K562 (cell line): ENCODE data around the gene PCBP2. TPM values are rescaled to one million over a fixed set of nuclear protein-coding genes. Genes with fewer than 3 reads are reported as not detected.

Source experiments
- ARNT ChIP-seq, 2 experiments: fragments of 450-650 bp; IDR thresholded peaks; 2 replicates each; pipeline ENCODE4 v1.6.1; 2016; ENCODE audit warnings: mild to moderate bottlenecking in 1 of 2
- EP300 ChIP-seq: IDR thresholded peaks from 2 replicates; pipeline ENCODE4 v1.6.1; 2012; ENCODE audit warnings: low read length, improper control_type of control experiment
- LCOR ChIP-seq: sonication (generic); formaldehyde crosslinking; IDR thresholded peaks from 2 replicates; pipeline ENCODE4 v1.8.0; 2022; ENCODE audit warnings: mild to moderate bottlenecking, missing genetic modification reagents
- SETDB1 ChIP-seq: IDR thresholded peaks from one replicate; pipeline ENCODE4 v1.6.1; 2012; ENCODE audit warnings: low read length, control low read depth, inconsistent platforms
- SMARCA4 ChIP-seq: fragments of 450-650 bp; IDR thresholded peaks from 2 replicates; pipeline ENCODE4 v1.6.1; 2016
- SREBF1 ChIP-seq: fragments of 150-350 bp; IDR thresholded peaks from 2 replicates; pipeline ENCODE4 v1.6.1; 2014; ENCODE audit warnings: antibody characterized with exemption, low read depth, low read length, borderline replicate concordance
- ZNF766 ChIP-seq: fragments of 200-800 bp; sonication (Bioruptor generic); conservative IDR thresholded peaks from 2 replicates; pipeline ENCODE4 v1.6.1; 2016; ENCODE audit warnings: missing genetic modification characterization, missing compliant biosample characterization
- polyA plus RNA-seq, 8 experiments: library from polyadenylated mRNA; depleted of rRNA in 4 of 8; stranded (reverse) in 5 of 8; unstranded in 3 of 8; fragments of >200 nt; fragmentation: Nextera tagmentation in 2 of 8; fragmentation: Illumina TruSeq in 1 of 8; extraction: Ambion mirVana in 2 of 8; extraction: Trizol in 1 of 8; gene quantifications; 2 replicates each; pipeline versions ENCODE4 v1.2.1 to v1.2.3, GENCODE V29; 2011 to 2014; ENCODE audit warnings: inconsistent platforms in 1 of 8, missing spikeins in 1 of 8
- total RNA-seq, 7 experiments: library from RNA; depleted of rRNA in 6 of 7; stranded (reverse); fragments of >200 nt in 6 of 7; fragmentation: Illumina TruSeq in 2 of 7; extraction: Trizol in 2 of 7; gene quantifications; 2 replicates each; pipeline versions ENCODE4 v1.2.1 to v1.2.3, GENCODE V29; 2011 to 2021; ENCODE audit warnings: low replicate concordance in 1 of 7
- TF ChIP-seq, protein P1 (sequence below), 2 experiments: fragments of 250-450 bp in 1 of 2; fragments of 450-650 bp in 1 of 2; sonication (Bioruptor Pico) in 1 of 2; IDR thresholded peaks; 2 replicates each; pipeline versions ENCODE4 v1.6.1 to v1.8.0; 2016 to 2021; ENCODE audit warnings: mild to moderate bottlenecking in 2 of 2, moderate library complexity in 2 of 2, missing compliant biosample characterization in 1 of 2, missing genetic modification characterization in 1 of 2
- TF ChIP-seq, protein P2 (sequence below): fragments of 450-650 bp; IDR thresholded peaks from 2 replicates; pipeline ENCODE4 v1.6.1; 2017; ENCODE audit warnings: antibody characterized with exemption
- TF ChIP-seq, protein P3 (sequence below): fragments of 450-650 bp; IDR thresholded peaks from 2 replicates; pipeline ENCODE4 v1.6.1; 2016
- TF ChIP-seq, protein P4 (sequence below): sonication (generic); formaldehyde crosslinking; IDR thresholded peaks from 2 replicates; pipeline ENCODE4 v1.8.0; 2022; ENCODE audit warnings: mild to moderate bottlenecking, missing genetic modification reagents
- TF ChIP-seq, protein P5 (sequence below): fragments of 250-450 bp; sonication (Bioruptor Pico); IDR thresholded peaks from 2 replicates; pipeline ENCODE4 v1.4.0; 2020; ENCODE audit warnings: mild to moderate bottlenecking, moderate library complexity
- TF ChIP-seq, protein P6 (sequence below): sonication (generic); formaldehyde crosslinking; IDR thresholded peaks from 2 replicates; pipeline ENCODE4 v1.8.0; 2022; ENCODE audit warnings: mild to moderate bottlenecking, missing genetic modification reagents

Gene PCBP2
- total and polyA plus RNA-seq, 9 of the 15 experiments (the other 6 are each of a cell fraction or from before 2014, with no cell fraction given): 137 to 831 (median 328) TPM

DNA sequence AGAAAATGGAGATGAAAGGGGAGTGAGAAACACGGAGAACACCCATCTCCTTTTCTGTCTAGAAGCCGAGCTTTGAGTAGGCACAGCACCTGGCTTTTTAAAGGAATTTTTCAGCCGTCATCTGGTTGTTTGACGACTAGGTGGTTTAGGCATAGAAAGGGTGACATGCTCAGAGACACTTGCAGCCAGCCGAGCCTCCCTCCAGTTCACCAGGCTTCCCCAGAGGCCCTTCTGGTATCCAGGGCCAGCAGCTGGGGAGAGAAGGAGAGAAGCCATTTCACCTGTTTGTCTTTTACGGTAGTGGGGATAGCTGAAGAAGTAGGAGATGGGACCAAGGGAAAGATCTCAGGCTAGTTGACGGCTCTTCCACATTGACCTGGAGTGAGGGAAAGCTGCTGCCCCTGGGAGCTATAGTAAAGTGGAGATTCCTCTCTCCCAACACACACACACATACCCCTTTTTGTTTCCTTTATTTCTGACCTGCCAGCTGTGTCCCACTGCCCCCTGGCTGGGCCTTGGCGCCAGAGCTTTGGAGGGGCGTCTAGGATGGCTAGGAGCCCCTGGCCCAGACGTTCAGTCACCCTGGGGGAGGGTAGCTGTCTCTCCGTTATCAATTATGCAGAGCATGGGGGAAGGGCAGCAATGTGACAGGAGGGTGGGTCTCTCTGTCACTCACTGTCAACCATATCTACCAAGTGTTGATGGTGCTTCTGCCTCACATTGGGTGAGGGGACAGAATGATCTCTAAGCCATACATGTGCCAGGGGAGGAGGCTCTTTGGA lies 41.9 kb downstream of the PCBP2 start (continued):
- TF ChIP-seq, protein P1, sequence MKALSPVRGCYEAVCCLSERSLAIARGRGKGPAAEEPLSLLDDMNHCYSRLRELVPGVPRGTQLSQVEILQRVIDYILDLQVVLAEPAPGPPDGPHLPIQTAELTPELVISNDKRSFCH (CRISPR knock-in tag; IDR thresholded peaks at IDR 0.05): no peak
- TF ChIP-seq, protein P1 (tag; IDR thresholded peaks at IDR 0.05): no peak
- TF ChIP-seq, protein P2, sequence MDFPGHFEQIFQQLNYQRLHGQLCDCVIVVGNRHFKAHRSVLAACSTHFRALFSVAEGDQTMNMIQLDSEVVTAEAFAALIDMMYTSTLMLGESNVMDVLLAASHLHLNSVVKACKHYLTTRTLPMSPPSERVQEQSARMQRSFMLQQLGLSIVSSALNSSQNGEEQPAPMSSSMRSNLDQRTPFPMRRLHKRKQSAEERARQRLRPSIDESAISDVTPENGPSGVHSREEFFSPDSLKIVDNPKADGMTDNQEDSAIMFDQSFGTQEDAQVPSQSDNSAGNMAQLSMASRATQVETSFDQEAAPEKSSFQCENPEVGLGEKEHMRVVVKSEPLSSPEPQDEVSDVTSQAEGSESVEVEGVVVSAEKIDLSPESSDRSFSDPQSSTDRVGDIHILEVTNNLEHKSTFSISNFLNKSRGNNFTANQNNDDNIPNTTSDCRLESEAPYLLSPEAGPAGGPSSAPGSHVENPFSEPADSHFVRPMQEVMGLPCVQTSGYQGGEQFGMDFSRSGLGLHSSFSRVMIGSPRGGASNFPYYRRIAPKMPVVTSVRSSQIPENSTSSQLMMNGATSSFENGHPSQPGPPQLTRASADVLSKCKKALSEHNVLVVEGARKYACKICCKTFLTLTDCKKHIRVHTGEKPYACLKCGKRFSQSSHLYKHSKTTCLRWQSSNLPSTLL: no peak
- peak; percentile 24; the same call in 1 of the 2 replicates for TF ChIP-seq EP300
- no peak for TF ChIP-seq LCOR (CRISPR knock-in tag)
- TF ChIP-seq ARNT (IDR thresholded peaks at IDR 0.05): no peak
- TF ChIP-seq, protein P3, sequence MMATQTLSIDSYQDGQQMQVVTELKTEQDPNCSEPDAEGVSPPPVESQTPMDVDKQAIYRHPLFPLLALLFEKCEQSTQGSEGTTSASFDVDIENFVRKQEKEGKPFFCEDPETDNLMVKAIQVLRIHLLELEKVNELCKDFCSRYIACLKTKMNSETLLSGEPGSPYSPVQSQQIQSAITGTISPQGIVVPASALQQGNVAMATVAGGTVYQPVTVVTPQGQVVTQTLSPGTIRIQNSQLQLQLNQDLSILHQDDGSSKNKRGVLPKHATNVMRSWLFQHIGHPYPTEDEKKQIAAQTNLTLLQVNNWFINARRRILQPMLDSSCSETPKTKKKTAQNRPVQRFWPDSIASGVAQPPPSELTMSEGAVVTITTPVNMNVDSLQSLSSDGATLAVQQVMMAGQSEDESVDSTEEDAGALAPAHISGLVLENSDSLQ: peak; percentile 95
- TF ChIP-seq SMARCA4: no peak; the same call in 1 of the 2 replicates
- TF ChIP-seq, protein P4, sequence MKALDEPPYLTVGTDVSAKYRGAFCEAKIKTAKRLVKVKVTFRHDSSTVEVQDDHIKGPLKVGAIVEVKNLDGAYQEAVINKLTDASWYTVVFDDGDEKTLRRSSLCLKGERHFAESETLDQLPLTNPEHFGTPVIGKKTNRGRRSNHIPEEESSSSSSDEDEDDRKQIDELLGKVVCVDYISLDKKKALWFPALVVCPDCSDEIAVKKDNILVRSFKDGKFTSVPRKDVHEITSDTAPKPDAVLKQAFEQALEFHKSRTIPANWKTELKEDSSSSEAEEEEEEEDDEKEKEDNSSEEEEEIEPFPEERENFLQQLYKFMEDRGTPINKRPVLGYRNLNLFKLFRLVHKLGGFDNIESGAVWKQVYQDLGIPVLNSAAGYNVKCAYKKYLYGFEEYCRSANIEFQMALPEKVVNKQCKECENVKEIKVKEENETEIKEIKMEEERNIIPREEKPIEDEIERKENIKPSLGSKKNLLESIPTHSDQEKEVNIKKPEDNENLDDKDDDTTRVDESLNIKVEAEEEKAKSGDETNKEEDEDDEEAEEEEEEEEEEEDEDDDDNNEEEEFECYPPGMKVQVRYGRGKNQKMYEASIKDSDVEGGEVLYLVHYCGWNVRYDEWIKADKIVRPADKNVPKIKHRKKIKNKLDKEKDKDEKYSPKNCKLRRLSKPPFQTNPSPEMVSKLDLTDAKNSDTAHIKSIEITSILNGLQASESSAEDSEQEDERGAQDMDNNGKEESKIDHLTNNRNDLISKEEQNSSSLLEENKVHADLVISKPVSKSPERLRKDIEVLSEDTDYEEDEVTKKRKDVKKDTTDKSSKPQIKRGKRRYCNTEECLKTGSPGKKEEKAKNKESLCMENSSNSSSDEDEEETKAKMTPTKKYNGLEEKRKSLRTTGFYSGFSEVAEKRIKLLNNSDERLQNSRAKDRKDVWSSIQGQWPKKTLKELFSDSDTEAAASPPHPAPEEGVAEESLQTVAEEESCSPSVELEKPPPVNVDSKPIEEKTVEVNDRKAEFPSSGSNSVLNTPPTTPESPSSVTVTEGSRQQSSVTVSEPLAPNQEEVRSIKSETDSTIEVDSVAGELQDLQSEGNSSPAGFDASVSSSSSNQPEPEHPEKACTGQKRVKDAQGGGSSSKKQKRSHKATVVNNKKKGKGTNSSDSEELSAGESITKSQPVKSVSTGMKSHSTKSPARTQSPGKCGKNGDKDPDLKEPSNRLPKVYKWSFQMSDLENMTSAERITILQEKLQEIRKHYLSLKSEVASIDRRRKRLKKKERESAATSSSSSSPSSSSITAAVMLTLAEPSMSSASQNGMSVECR (CRISPR knock-in tag): no peak
- no peak for TF ChIP-seq SREBF1
- no peak for TF ChIP-seq SETDB1
- TF ChIP-seq, protein P5, sequence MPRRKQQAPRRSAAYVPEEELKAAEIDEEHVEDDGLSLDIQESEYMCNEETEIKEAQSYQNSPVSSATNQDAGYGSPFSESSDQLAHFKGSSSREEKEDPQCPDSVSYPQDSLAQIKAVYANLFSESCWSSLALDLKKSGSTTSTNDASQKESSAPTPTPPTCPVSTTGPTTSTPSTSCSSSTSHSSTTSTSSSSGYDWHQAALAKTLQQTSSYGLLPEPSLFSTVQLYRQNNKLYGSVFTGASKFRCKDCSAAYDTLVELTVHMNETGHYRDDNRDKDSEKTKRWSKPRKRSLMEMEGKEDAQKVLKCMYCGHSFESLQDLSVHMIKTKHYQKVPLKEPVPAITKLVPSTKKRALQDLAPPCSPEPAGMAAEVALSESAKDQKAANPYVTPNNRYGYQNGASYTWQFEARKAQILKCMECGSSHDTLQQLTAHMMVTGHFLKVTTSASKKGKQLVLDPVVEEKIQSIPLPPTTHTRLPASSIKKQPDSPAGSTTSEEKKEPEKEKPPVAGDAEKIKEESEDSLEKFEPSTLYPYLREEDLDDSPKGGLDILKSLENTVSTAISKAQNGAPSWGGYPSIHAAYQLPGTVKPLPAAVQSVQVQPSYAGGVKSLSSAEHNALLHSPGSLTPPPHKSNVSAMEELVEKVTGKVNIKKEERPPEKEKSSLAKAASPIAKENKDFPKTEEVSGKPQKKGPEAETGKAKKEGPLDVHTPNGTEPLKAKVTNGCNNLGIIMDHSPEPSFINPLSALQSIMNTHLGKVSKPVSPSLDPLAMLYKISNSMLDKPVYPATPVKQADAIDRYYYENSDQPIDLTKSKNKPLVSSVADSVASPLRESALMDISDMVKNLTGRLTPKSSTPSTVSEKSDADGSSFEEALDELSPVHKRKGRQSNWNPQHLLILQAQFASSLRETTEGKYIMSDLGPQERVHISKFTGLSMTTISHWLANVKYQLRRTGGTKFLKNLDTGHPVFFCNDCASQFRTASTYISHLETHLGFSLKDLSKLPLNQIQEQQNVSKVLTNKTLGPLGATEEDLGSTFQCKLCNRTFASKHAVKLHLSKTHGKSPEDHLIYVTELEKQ (CRISPR knock-in tag): no peak
- TF ChIP-seq, protein P6, sequence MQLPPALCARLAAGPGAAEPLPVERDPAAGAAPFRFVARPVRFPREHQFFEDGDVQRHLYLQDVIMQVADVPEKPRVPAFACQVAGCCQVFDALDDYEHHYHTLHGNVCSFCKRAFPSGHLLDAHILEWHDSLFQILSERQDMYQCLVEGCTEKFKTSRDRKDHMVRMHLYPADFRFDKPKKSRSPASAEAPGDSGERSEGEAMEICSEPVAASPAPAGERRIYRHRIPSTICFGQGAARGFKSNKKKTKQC (CRISPR knock-in tag): no peak
- no peak for TF ChIP-seq ZNF766
